Caco-2 (cell line): ENCODE measurements around the gene PAXX. TPM values are rescaled to one million over a fixed set of nuclear protein-coding genes. Genes with fewer than 3 reads are reported as not detected.

Source experiments
- BruUV-seq: library from RNA; stranded (reverse); fragments of 400-500 nt; replicated peaks from 2 replicates; lab custom pipeline; 2021; lab: Mats Ljungman, UMichigan
- CTCF ChIA-PET: fragments of 300-600 bp; sonication (Branson Sonifier 250); formaldehyde crosslinking; loops from one replicate; lab custom pipeline; 2022; ENCODE audit warnings: antibody characterized with exemption; lab: Charles Lee
- POLR2A ChIA-PET: fragments of 300-600 bp; sonication (Branson Sonifier 250); formaldehyde crosslinking; loops from one replicate; lab custom pipeline; 2022; ENCODE audit warnings: antibody characterized with exemption; lab: Charles Lee
- DNase-seq, 2 experiments: peaks; one replicate each; pipeline versions ENCODE4 v3.0.0 to v3.0.0-alpha.2; 2020 to 2022
- H3K27me3 ChIP-seq: replicated peaks from 2 replicates; pipeline ENCODE4 v1.6.0; 2011; ENCODE audit warnings: low read length; ENCODE audit not compliant: control insufficient read depth, insufficient read depth
- H3K36me3 ChIP-seq: 2 replicates; pipeline ENCODE4 v1.5.1; 2011; ENCODE audit warnings: low read length; ENCODE audit not compliant: control insufficient read depth, insufficient read depth
- H3K4me1 ChIP-seq: fragments of 250-450 bp; sonication (Bioruptor Pico); 2 replicates; pipeline ENCODE4 v1.5.1; 2020; ENCODE audit warnings: mild to moderate bottlenecking
- H3K4me3 ChIP-seq: 2 replicates; pipeline ENCODE4 v1.5.1; 2011; ENCODE audit warnings: low read depth, mild to moderate bottlenecking, control low read depth, low read length
- H3K9me3 ChIP-seq: fragments of 250-450 bp; sonication (Bioruptor Pico); 2 replicates; pipeline ENCODE4 v1.5.1; 2020; ENCODE audit warnings: mild to moderate bottlenecking, moderate library complexity
- H3K27ac Mint-ChIP-seq: one replicate; pipeline ENCODE4 v1.8.0; 2022; ENCODE audit warnings: mixed read lengths; ENCODE audit not compliant: unreplicated experiment
- H3K27me3 Mint-ChIP-seq: one replicate; pipeline ENCODE4 v1.8.0; 2022; ENCODE audit warnings: mixed read lengths; ENCODE audit not compliant: insufficient read depth, unreplicated experiment
- H3K36me3 Mint-ChIP-seq: one replicate; pipeline ENCODE4 v1.8.0; 2022; ENCODE audit warnings: mild to moderate bottlenecking, mixed read lengths; ENCODE audit not compliant: insufficient read depth, unreplicated experiment
- H3K4me1 Mint-ChIP-seq: one replicate; pipeline ENCODE4 v1.8.0; 2022; ENCODE audit warnings: low read depth, mixed read lengths; ENCODE audit not compliant: unreplicated experiment
- H3K4me3 Mint-ChIP-seq: one replicate; pipeline ENCODE4 v1.8.0; 2022; ENCODE audit warnings: mild to moderate bottlenecking, moderate library complexity, mixed read lengths; ENCODE audit not compliant: unreplicated experiment
- H3K9me3 Mint-ChIP-seq: one replicate; pipeline ENCODE4 v1.8.0; 2022; ENCODE audit warnings: mixed read lengths; ENCODE audit not compliant: unreplicated experiment
- CTCF ChIP-seq, 2 experiments: fragments of 200-600 bp in 1 of 2; IDR thresholded peaks; 1 replicate in 1 of 2; 2 replicates in 1 of 2; pipeline versions ENCODE4 v1.5.1 to v1.8.0; 2011 to 2022; ENCODE audit warnings: antibody characterized with exemption in 1 of 2, control low read depth in 1 of 2, inconsistent platforms in 1 of 2, low read depth in 1 of 2, low read length in 1 of 2, mild to moderate bottlenecking in 1 of 2, moderate library complexity in 1 of 2; ENCODE audit not compliant: insufficient read depth in 1 of 2, severe bottlenecking in 1 of 2, unreplicated experiment in 1 of 2
- intact Hi-C: fragments of 100-400 bp; cut with micrococcal nuclease; formaldehyde crosslinking; loops from one replicate; pipeline ENCODE4 v1.10.0; 2022; ENCODE audit not compliant: unreplicated experiment
- total RNA-seq: library from RNA; stranded (reverse); gene quantifications from 2 replicates; pipeline ENCODE4 v1.2.3, GENCODE V29; 2022

The PAXX gene
- total RNA-seq, 1 experiment from 2014 or later: 66.2 TPM

GRCh38 chr9:136943291-136944211 is 48.7 kb upstream of the PAXX start:
- intact Hi-C loops: loop anchor here (10.0 kb wide), 1 partner anchor 99 kb away; the partner anchor contains the start of genes AJM1 and PHPT1
- ChIA-PET CTCF (interaction anchor here (0.6 to 1.0 kb wide), 2 partner anchors 48 to 86 kb away, joined by 3 to 5 read pairs; no protein-coding TSS in a partner anchor), POLR2A (no interaction called here)
- peaks cover 1% of the 10 kb centered on the region; the same call in 1 of the 2 replicates for H3K36me3 ChIP-seq
- Mint-ChIP-seq H3K4me3 (peak overlapping the region; percentile 71), H3K27me3 (no peaks in the 10 kb centered on the region), H3K36me3 (peaks cover 66% of the 10 kb centered on the region), H3K9me3 (no peaks in the 10 kb centered on the region), H3K27ac (peak overlapping the region; percentile 48), H3K4me1 (no peaks in the 10 kb centered on the region)
- H3K27me3 ChIP-seq: no peaks in the 10 kb centered on the region
- BruUV-seq: no TSS peak
- H3K4me1 ChIP-seq: peaks cover 38% of the 10 kb centered on the region
- no peaks in the 10 kb centered on the region for H3K9me3 ChIP-seq
- peak overlapping the region; percentile 59 for H3K4me3 ChIP-seq
- peak; percentile 44 to 50 for DNase-seq
- TF ChIP-seq CTCF (IDR thresholded peaks at IDR 0.05; ENCODE audit: insufficient read depth in 1 of 2, low read depth in 1 of 2, low read length in 1 of 2, severe bottlenecking in 1 of 2, unreplicated experiment in 1 of 2): no peak

DNA sequence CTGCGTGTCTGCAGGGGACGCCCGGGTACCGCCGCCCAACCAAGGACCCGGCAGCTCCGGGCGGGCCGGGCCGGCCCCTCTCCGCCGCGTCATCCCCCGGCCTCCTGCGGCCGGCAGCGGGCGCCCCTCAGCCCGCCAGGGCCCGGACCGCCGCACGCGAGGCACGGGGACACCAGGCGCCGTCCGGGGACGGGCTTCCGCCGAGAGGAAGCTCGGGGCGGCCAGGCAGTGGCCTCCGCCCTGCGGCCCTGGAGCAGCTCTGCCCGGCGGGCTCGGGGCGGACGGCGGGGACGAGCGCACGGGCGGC is 48.1 kb upstream of the PAXX start:
- Histone ChIP-seq H3K27me3 (no peaks in the 10 kb centered on the region), H3K36me3 (peaks cover 1% of the 10 kb centered on the region; the same call in 1 of the 2 replicates), H3K9me3 (no peaks in the 10 kb centered on the region), H3K4me3 (peak overlapping the region; percentile 59), H3K4me1 (peaks cover 44% of the 10 kb centered on the region)
- H3K9me3 Mint-ChIP-seq: no peaks in the 10 kb centered on the region
- BruUV-seq: no TSS peak
- TF ChIP-seq CTCF (IDR thresholded peaks at IDR 0.05; ENCODE audit: insufficient read depth in 1 of 2, low read depth in 1 of 2, low read length in 1 of 2, severe bottlenecking in 1 of 2, unreplicated experiment in 1 of 2): no peak
- peaks cover 60% of the 10 kb centered on the region for H3K36me3 Mint-ChIP-seq
- peak overlapping the region; percentile 48 for H3K27ac Mint-ChIP-seq
- no peaks in the 10 kb centered on the region for H3K4me1 Mint-ChIP-seq
- no peaks in the 10 kb centered on the region for H3K27me3 Mint-ChIP-seq
- CTCF ChIA-PET: interaction anchor here (0.6 to 1.0 kb wide), 3 partner anchors 48 to 85 kb away, joined by 3 to 5 read pairs (median 4); partner anchors contain the start of gene CLIC3
- DNase-seq: peak in 1 of 2 experiments; percentile 72
- intact Hi-C loops: loop anchor here (10.0 kb wide), 1 partner anchor 99 kb away; the partner anchor contains the start of genes AJM1 and PHPT1
- POLR2A ChIA-PET: no interaction called here
- peak overlapping the region; percentile 71 for H3K4me3 Mint-ChIP-seq

- peak within 1 kb of the TSS; percentile 48 for H3K27ac Mint-ChIP-seq
- Histone ChIP-seq H3K27me3 (no peaks in the 10 kb centered on the region), H3K9me3 (no peaks in the 10 kb centered on the region), H3K4me3 (peak within 1 kb of the TSS; percentile 59), H3K36me3 (peaks cover 1% of the 10 kb centered on the region; the same call in 1 of the 2 replicates), H3K4me1 (peaks cover 44% of the 10 kb centered on the region)
- peak; percentile 92 to 96 for TF ChIP-seq CTCF (IDR thresholded peaks at IDR 0.05; ENCODE audit: insufficient read depth in 1 of 2, low read depth in 1 of 2, low read length in 1 of 2, severe bottlenecking in 1 of 2, unreplicated experiment in 1 of 2)
- no TSS peak for BruUV-seq
- H3K27me3 Mint-ChIP-seq: no peaks in the 10 kb centered on the region
- CTCF ChIA-PET: interaction anchor here (0.6 to 1.0 kb wide), 4 partner anchors 11 to 85 kb away, joined by 3 to 5 read pairs (median 4); partner anchors contain the start of gene CLIC3
- POLR2A ChIA-PET: no interaction called here
- no peaks in the 10 kb centered on the region for H3K4me1 Mint-ChIP-seq
- DNase-seq: peak; percentile 93 to 97
- peak within 1 kb of the TSS; percentile 71 for H3K4me3 Mint-ChIP-seq
- H3K9me3 Mint-ChIP-seq: no peaks in the 10 kb centered on the region
- intact Hi-C loops: loop anchor here (5.0 to 10.0 kb wide), 2 partner anchors 100 to 157 kb away; partner anchors contain the start of genes AJM1 and PHPT1
- H3K36me3 Mint-ChIP-seq: peaks cover 60% of the 10 kb centered on the region
These were observed 47.5 kb upstream of the PAXX start, which contains the start of the genes C8G and FBXW5 for GRCh38 chr9:136944519-136945332. TSS of gene C8G (plus strand) at chr9:136945243. CDS start at chr9:136945321, 78 bp downstream. TSS of gene FBXW5 (minus strand) at chr9:136944738. CDS start at chr9:136944083, 655 bp downstream.
